Measurements from ENCODE around the gene POLD1. TPM values are rescaled to one million over a fixed set of nuclear protein-coding genes. Genes with fewer than 3 reads are reported as not detected.
"Not testable (repeated sequence)": the region's sequence is repeated elsewhere in the genome, so short reads cannot be mapped to it uniquely, and the experiment has no call there.

The POLD1 gene
- total RNA-seq, 2 donors from 2014 or later = 5.9 to 10.0 TPM

GRCh38 chr19:50349277-50350057 lies 34.7 kb upstream of the POLD1 start:
- H3K9me3 ChIP-seq = peaks cover 0 to 7% of the 10 kb centered on the region in 2 donors

GRCh38 chr19:50352242-50352641 lies 31.9 kb upstream of the POLD1 start:
- no peaks in the 10 kb centered on the region for H3K36me3 ChIP-seq
- H3K4me3 ChIP-seq = no peak overlapping the region
- no peak for DNase-seq (ENCODE audit: low spot score)
- TF ChIP-seq CTCF (IDR thresholded peaks at IDR 0.05) = no peak
- no peaks in the 10 kb centered on the region for H3K9me3 ChIP-seq
- H3K4me1 ChIP-seq = no peaks in the 10 kb centered on the region
- no peak overlapping the region for H3K27ac ChIP-seq
- H3K27me3 ChIP-seq = no peaks in the 10 kb centered on the region

More at GRCh38 chr19:50349277-50350057, 34.7 kb upstream of the POLD1 start:
- no peak for TF ChIP-seq CTCF (IDR thresholded peaks at IDR 0.05)
- Histone ChIP-seq H3K4me3 (no peak overlapping the region), H3K27ac (no peak overlapping the region), H3K27me3 (no peaks in the 10 kb centered on the region), H3K4me1 (no peaks in the 10 kb centered on the region), H3K36me3 (no peaks in the 10 kb centered on the region)
- no peak for DNase-seq (ENCODE audit: low spot score)

- not testable (repeated sequence) for H3K9me3 ChIP-seq; H3K4me1 ChIP-seq; H3K4me3 ChIP-seq; H3K27me3 ChIP-seq; H3K36me3 ChIP-seq; H3K27ac ChIP-seq; DNase-seq (ENCODE audit: low spot score)
Measured at GRCh38 chr19:50353487-50353880, 30.7 kb upstream of the POLD1 start.

- Histone ChIP-seq H3K27ac (peak overlapping the region in 1 of 2 donors; percentile 89), H3K36me3 (no peaks in the 10 kb centered on the region), H3K27me3 (no peaks in the 10 kb centered on the region), H3K4me1 (peaks cover 0 to 8% of the 10 kb centered on the region in 2 donors), H3K9me3 (no peaks in the 10 kb centered on the region), H3K4me3 (peak overlapping the region in 1 of 2 donors; percentile 52)
- no peak for DNase-seq (ENCODE audit: low spot score)
- TF ChIP-seq CTCF (IDR thresholded peaks at IDR 0.05) = no peak
Measured at GRCh38 chr19:50356691-50357177, 27.4 kb upstream of the POLD1 start.

GRCh38 chr19:50357178-50358100 lies 26.7 kb upstream of the POLD1 start:
- peaks cover 0 to 8% of the 10 kb centered on the region in 2 donors for H3K4me1 ChIP-seq
- no peaks in the 10 kb centered on the region for H3K27me3 ChIP-seq
- H3K9me3 ChIP-seq = no peaks in the 10 kb centered on the region
- H3K4me3 ChIP-seq = peak overlapping the region; percentile 40 to 52
- H3K36me3 ChIP-seq = no peaks in the 10 kb centered on the region
- DNase-seq (ENCODE audit: low spot score) = peak; percentile 92
- H3K27ac ChIP-seq = peak overlapping the region; percentile 86 to 89
- peak; percentile 84 to 96 for TF ChIP-seq CTCF (IDR thresholded peaks at IDR 0.05)

All from right atrium auricular region (tissue), 2 donors.